ENCODE results near the gene UHRF2. TPM values are rescaled to one million over a fixed set of nuclear protein-coding genes. Genes with fewer than 3 reads are reported as not detected.
A peak's percentile ranks its signal among the peaks of the same experiment; 100 is the strongest.
"Not testable (repeated sequence)": the region's sequence is repeated elsewhere in the genome, so short reads cannot be mapped to it uniquely, and the experiment has no call there.

Gene UHRF2
- total RNA-seq, 1 donor = 125 TPM

GRCh38 chr9:6441269-6441668 is 28.3 kb downstream of the UHRF2 start:
- H3K4me3 ChIP-seq (ENCODE audit: low read depth, low read length) = no peak overlapping the region
- peak; percentile 60 for DNase-seq (ENCODE audit: low read depth)
- TF ChIP-seq CTCF (IDR thresholded peaks at IDR 0.05; ENCODE audit: insufficient read depth, low read length) = no peak

- DNase-seq (ENCODE audit: low read depth) = peak; percentile 18
- no peak for TF ChIP-seq CTCF (IDR thresholded peaks at IDR 0.05; ENCODE audit: insufficient read depth, low read length)
- no peak overlapping the region for H3K4me3 ChIP-seq (ENCODE audit: low read depth, low read length)
These were observed 30.7 kb downstream of the UHRF2 start for GRCh38 chr9:6443661-6444060.

- no peak for TF ChIP-seq CTCF (IDR thresholded peaks at IDR 0.05; ENCODE audit: insufficient read depth, low read length)
- DNase-seq (ENCODE audit: low read depth) = no peak
- no peak overlapping the region for H3K4me3 ChIP-seq (ENCODE audit: low read depth, low read length)
These were observed 31.1 kb downstream of the UHRF2 start for GRCh38 chr9:6444128-6444527.

- no peak for TF ChIP-seq CTCF (IDR thresholded peaks at IDR 0.05; ENCODE audit: insufficient read depth, low read length)
- no peak for DNase-seq (ENCODE audit: low read depth)
These were observed 36.1 kb downstream of the UHRF2 start for GRCh38 chr9:6449086-6449485.

GRCh38 chr9:6449645-6450044 is 36.6 kb downstream of the UHRF2 start:
- no peak for DNase-seq (ENCODE audit: low read depth)
- no peak for TF ChIP-seq CTCF (IDR thresholded peaks at IDR 0.05; ENCODE audit: insufficient read depth, low read length)
- no peak overlapping the region for H3K4me3 ChIP-seq (ENCODE audit: low read depth, low read length)

More at GRCh38 chr9:6449086-6449485, 36.1 kb downstream of the UHRF2 start:
- no peak overlapping the region for H3K4me3 ChIP-seq (ENCODE audit: low read depth, low read length)

- no peak for DNase-seq (ENCODE audit: low read depth)
- no peak for TF ChIP-seq CTCF (IDR thresholded peaks at IDR 0.05; ENCODE audit: insufficient read depth, low read length)
- no peak overlapping the region for H3K4me3 ChIP-seq (ENCODE audit: low read depth, low read length)
These were observed 37.8 kb downstream of the UHRF2 start for GRCh38 chr9:6450641-6451375.

- DNase-seq (ENCODE audit: low read depth); H3K4me3 ChIP-seq (ENCODE audit: low read depth, low read length): not testable (repeated sequence)
These were observed 42.3 kb downstream of the UHRF2 start for GRCh38 chr9:6455292-6455691.

GRCh38 chr9:6458704-6459103 is 45.7 kb downstream of the UHRF2 start:
- not testable (repeated sequence) for DNase-seq (ENCODE audit: low read depth)

More at GRCh38 chr9:6458704-6459103, 45.7 kb downstream of the UHRF2 start:
- H3K4me3 ChIP-seq (ENCODE audit: low read depth, low read length) = not testable (repeated sequence)
